Uterus (tissue), 4 donors: Measurements from ENCODE around the gene AHCYL2. TPM values are rescaled to one million over a fixed set of nuclear protein-coding genes. Genes with fewer than 3 reads are reported as not detected.
A peak's percentile ranks its signal among the peaks of the same experiment; 100 is the strongest.
"Not testable (repeated sequence)": the region's sequence is repeated elsewhere in the genome, so short reads cannot be mapped to it uniquely, and the experiment has no call there.

ENCODE experiments used
- DNase-seq, 2 donors: peaks; one replicate each; pipeline ENCODE4 v3.0.0-alpha.2; 2019 to 2020
- H3K27ac ChIP-seq, 2 donors: fragments of 200-600 bp; sonication (generic); 1 replicate in 1 of 2; 2 replicates in 1 of 2; pipeline ENCODE4 v1.5.1; 2016 to 2018
- H3K27me3 ChIP-seq, 2 donors: fragments of 200-600 bp; sonication (generic); one replicate each; pipeline ENCODE4 v1.5.1; 2018 to 2019; ENCODE audit warnings: control low read depth in 1 of 2
- H3K36me3 ChIP-seq, 2 donors: fragments of 200-600 bp; sonication (generic); one replicate each; pipeline ENCODE4 v1.5.1; 2019; ENCODE audit warnings: control low read depth in 1 of 2
- H3K4me1 ChIP-seq, 2 donors: fragments of 200-600 bp; sonication (generic); one replicate each; pipeline ENCODE4 v1.5.1; 2018 to 2019; ENCODE audit warnings: control low read depth in 1 of 2
- H3K4me3 ChIP-seq, 2 donors: fragments of 200-600 bp; sonication (generic); 1 replicate in 1 of 2; 2 replicates in 1 of 2; pipeline ENCODE4 v1.5.1; 2018 to 2019; ENCODE audit warnings: mild to moderate bottlenecking in 1 of 2
- H3K9me3 ChIP-seq, 2 donors: fragments of 200-600 bp; sonication (generic); one replicate each; pipeline ENCODE4 v1.5.1; 2019; ENCODE audit warnings: control low read depth in 1 of 2
- POLR2A ChIP-seq, 2 donors: fragments of 450-650 bp; IDR thresholded peaks; one replicate each; pipeline ENCODE4 v1.6.1; 2016; ENCODE audit warnings: antibody characterized with exemption in 2 of 2, mild to moderate bottlenecking in 1 of 2, moderate library complexity in 1 of 2
- intact Hi-C: fragments of 100-400 bp; cut with DNase I; formaldehyde crosslinking; loops from one replicate; pipeline ENCODE4 v1.15.1; 2023; ENCODE audit warnings: low total_unique reads
- total RNA-seq, 4 donors: library from RNA; depleted of rRNA in 3 of 4; stranded (reverse); fragments of >200 nt in 3 of 4; gene quantifications; one replicate each; pipeline versions ENCODE4 v1.1.0 to v1.2.4, GENCODE V29; 2014 to 2023
- TF ChIP-seq, protein P1 (sequence below), 4 experiments: fragments of 200-600 bp in 2 of 4; fragments of 450-650 bp in 2 of 4; sonication (generic) in 2 of 4; IDR thresholded peaks; one replicate each; pipeline ENCODE4 v1.5.1; 2016 to 2019; ENCODE audit warnings: antibody characterized with exemption in 4 of 4, mild to moderate bottlenecking in 2 of 4, moderate library complexity in 1 of 4
- donor health status: DM: yes; HTN: yes; CAD: no.

Gene AHCYL2
- total RNA-seq, 4 donors from 2014 or later = 5.6 to 29.2 (median 23.7) TPM

DNA sequence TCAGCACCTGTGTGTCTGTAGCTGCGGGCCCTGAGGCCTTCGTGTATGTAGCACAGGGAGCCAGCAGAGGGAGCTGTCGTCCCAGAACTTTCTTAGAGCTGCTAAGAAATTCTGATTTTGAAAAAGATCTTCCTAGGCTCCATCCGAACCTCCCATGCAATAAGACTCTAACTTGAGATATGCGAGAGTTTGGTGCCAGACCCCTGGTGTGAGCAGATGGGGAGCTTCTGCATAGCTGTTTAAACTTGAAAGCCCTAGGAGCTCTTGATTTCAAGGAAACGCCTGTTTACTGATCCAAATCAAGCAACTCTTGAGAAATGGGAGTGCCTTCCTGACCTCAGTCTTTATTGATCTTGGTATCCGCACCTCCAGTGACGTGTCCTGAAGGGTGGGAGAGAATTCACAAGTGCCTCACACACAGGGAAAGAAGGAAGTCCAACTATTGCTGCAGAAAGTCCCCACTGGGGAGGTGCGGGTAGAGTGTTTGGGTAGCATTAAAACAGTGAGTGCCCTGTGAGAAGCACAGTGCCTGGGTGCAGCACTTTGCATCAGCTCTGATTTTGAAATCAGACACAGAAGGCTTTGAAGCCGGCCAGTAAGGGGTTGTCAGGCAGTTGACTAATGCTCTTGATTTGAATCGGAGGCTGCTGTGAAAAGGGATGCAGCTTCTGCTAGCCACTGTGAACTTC is 143.0 kb downstream of the AHCYL2 start:
- Histone ChIP-seq H3K27me3 (no peaks in the 10 kb centered on the region), H3K27ac (no peak overlapping the region), H3K4me1 (no peaks in the 10 kb centered on the region), H3K36me3 (no peaks in the 10 kb centered on the region), H3K9me3 (no peaks in the 10 kb centered on the region), H3K4me3 (no peak overlapping the region)
- TF ChIP-seq, protein P1, sequence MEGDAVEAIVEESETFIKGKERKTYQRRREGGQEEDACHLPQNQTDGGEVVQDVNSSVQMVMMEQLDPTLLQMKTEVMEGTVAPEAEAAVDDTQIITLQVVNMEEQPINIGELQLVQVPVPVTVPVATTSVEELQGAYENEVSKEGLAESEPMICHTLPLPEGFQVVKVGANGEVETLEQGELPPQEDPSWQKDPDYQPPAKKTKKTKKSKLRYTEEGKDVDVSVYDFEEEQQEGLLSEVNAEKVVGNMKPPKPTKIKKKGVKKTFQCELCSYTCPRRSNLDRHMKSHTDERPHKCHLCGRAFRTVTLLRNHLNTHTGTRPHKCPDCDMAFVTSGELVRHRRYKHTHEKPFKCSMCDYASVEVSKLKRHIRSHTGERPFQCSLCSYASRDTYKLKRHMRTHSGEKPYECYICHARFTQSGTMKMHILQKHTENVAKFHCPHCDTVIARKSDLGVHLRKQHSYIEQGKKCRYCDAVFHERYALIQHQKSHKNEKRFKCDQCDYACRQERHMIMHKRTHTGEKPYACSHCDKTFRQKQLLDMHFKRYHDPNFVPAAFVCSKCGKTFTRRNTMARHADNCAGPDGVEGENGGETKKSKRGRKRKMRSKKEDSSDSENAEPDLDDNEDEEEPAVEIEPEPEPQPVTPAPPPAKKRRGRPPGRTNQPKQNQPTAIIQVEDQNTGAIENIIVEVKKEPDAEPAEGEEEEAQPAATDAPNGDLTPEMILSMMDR (IDR thresholded peaks at IDR 0.05) = peak; percentile 67 to 74 (median 72)
- no peak for TF ChIP-seq POLR2A (IDR thresholded peaks at IDR 0.05)
- intact Hi-C loops = no loop called here
- peak; percentile 61 to 69 for DNase-seq

GRCh38 chr7:129368389-129368986 is 143.7 kb downstream of the AHCYL2 start:
- no peaks in the 10 kb centered on the region for H3K9me3 ChIP-seq
- H3K27me3 ChIP-seq = no peaks in the 10 kb centered on the region
- TF ChIP-seq POLR2A (IDR thresholded peaks at IDR 0.05) = no peak
- TF ChIP-seq, protein P1 (IDR thresholded peaks at IDR 0.05) = no peak
- H3K27ac ChIP-seq = no peak overlapping the region
- no peaks in the 10 kb centered on the region for H3K4me1 ChIP-seq
- intact Hi-C loops = no loop called here
- no peak for DNase-seq
- no peaks in the 10 kb centered on the region for H3K36me3 ChIP-seq
- H3K4me3 ChIP-seq = no peak overlapping the region

- H3K9me3 ChIP-seq, H3K4me1 ChIP-seq, H3K27me3 ChIP-seq, H3K27ac ChIP-seq, H3K4me3 ChIP-seq, intact Hi-C loops, DNase-seq, H3K36me3 ChIP-seq: not testable (repeated sequence)
Observed at GRCh38 chr7:129369447-129369846, 144.6 kb downstream of the AHCYL2 start.

GRCh38 chr7:129370812-129371211 is 146.0 kb downstream of the AHCYL2 start:
- TF ChIP-seq, protein P1 (IDR thresholded peaks at IDR 0.05) = no peak
- TF ChIP-seq POLR2A (IDR thresholded peaks at IDR 0.05) = no peak
- Histone ChIP-seq H3K27me3 (no peaks in the 10 kb centered on the region), H3K4me3 (no peak overlapping the region), H3K9me3 (no peaks in the 10 kb centered on the region), H3K36me3 (no peaks in the 10 kb centered on the region), H3K4me1 (no peaks in the 10 kb centered on the region), H3K27ac (no peak overlapping the region)
- intact Hi-C loops = no loop called here
- DNase-seq = no peak

- Histone ChIP-seq H3K4me1 (no peaks in the 10 kb centered on the region), H3K9me3 (no peaks in the 10 kb centered on the region), H3K36me3 (no peaks in the 10 kb centered on the region), H3K27ac (no peak overlapping the region), H3K4me3 (no peak overlapping the region), H3K27me3 (no peaks in the 10 kb centered on the region)
- TF ChIP-seq POLR2A (IDR thresholded peaks at IDR 0.05) = no peak
- TF ChIP-seq, protein P1 (IDR thresholded peaks at IDR 0.05) = no peak
- intact Hi-C loops = no loop called here
- DNase-seq = no peak
Observed at GRCh38 chr7:129371487-129371886, 146.7 kb downstream of the AHCYL2 start.
